ENCODE measurements around the gene LAMA2.

Gene LAMA2

GRCh38 chr6:129440691-129441090 lies 557.8 kb downstream of the LAMA2 start:
- DNase-seq (ENCODE audit: low read depth in 2 of 2): no peak

GRCh38 chr6:129444683-129445082 lies 561.7 kb downstream of the LAMA2 start:
- no peak for DNase-seq (ENCODE audit: low read depth in 2 of 2)

GRCh38 chr6:129446272-129447197 lies 563.6 kb downstream of the LAMA2 start:
- DNase-seq (ENCODE audit: low read depth in 2 of 2): no peak

- DNase-seq (ENCODE audit: low read depth in 2 of 2): no peak
These were observed 564.2 kb downstream of the LAMA2 start for GRCh38 chr6:129447198-129447565.

GRCh38 chr6:129448965-129449364 lies 566.0 kb downstream of the LAMA2 start:
- DNase-seq (ENCODE audit: low read depth in 2 of 2): no peak

- DNase-seq (ENCODE audit: low read depth in 2 of 2): no peak
These were observed 568.2 kb downstream of the LAMA2 start for GRCh38 chr6:129451187-129451586.

GRCh38 chr6:129453073-129453472 lies 570.1 kb downstream of the LAMA2 start:
- DNase-seq (ENCODE audit: low read depth in 2 of 2): no peak

GRCh38 chr6:129454488-129454887 lies 571.5 kb downstream of the LAMA2 start:
- no peak for DNase-seq (ENCODE audit: low read depth in 2 of 2)

GRCh38 chr6:129455126-129455769 lies 572.3 kb downstream of the LAMA2 start:
- no peak for DNase-seq (ENCODE audit: low read depth in 2 of 2)

- DNase-seq (ENCODE audit: low read depth in 2 of 2): no peak
These were observed 577.3 kb downstream of the LAMA2 start for GRCh38 chr6:129460221-129460620.

- DNase-seq (ENCODE audit: low read depth in 2 of 2): no peak
These were observed 586.2 kb downstream of the LAMA2 start for GRCh38 chr6:129469070-129469662.

- DNase-seq (ENCODE audit: low read depth in 2 of 2): no peak
These were observed 589.3 kb downstream of the LAMA2 start for GRCh38 chr6:129472239-129472638.

- DNase-seq (ENCODE audit: low read depth in 2 of 2): no peak
These were observed 590.6 kb downstream of the LAMA2 start for GRCh38 chr6:129473546-129473945.

GRCh38 chr6:129475477-129476247 lies 592.7 kb downstream of the LAMA2 start:
- no peak for DNase-seq (ENCODE audit: low read depth in 2 of 2)

GRCh38 chr6:129476248-129476564 lies 593.3 kb downstream of the LAMA2 start:
- no peak for DNase-seq (ENCODE audit: low read depth in 2 of 2)

GRCh38 chr6:129476810-129477209 lies 593.9 kb downstream of the LAMA2 start:
- DNase-seq (ENCODE audit: low read depth in 2 of 2): no peak

- no peak for DNase-seq (ENCODE audit: low read depth in 2 of 2)
These were observed 595.4 kb downstream of the LAMA2 start for GRCh38 chr6:129478379-129478778.

- DNase-seq (ENCODE audit: low read depth in 2 of 2): no peak
These were observed 598.8 kb downstream of the LAMA2 start for GRCh38 chr6:129481706-129482105.

GRCh38 chr6:129485746-129486145 lies 602.8 kb downstream of the LAMA2 start:
- DNase-seq (ENCODE audit: low read depth in 2 of 2): no peak

- DNase-seq (ENCODE audit: low read depth in 2 of 2): no peak
These were observed 603.4 kb downstream of the LAMA2 start for GRCh38 chr6:129486327-129486726.

- no peak for DNase-seq (ENCODE audit: low read depth in 2 of 2)
These were observed 605.4 kb downstream of the LAMA2 start for GRCh38 chr6:129488313-129488712.

GRCh38 chr6:129489215-129489765 lies 606.4 kb downstream of the LAMA2 start:
- no peak for DNase-seq (ENCODE audit: low read depth in 2 of 2)

Measured in stimulated activated CD8-positive, alpha-beta memory T cell treated with anti-CD3 and anti-CD28 coated beads, Interleukin-15, amount 100 ng/mL, for 4 hours (primary cell).